Mesodermal cell (in vitro differentiated cells): Measurements from ENCODE around the gene DRD4.

ENCODE experiments used
- H3K27ac ChIP-seq: 2 replicates; pipeline ENCODE4 v1.7.0; 2013; ENCODE audit warnings: mild to moderate bottlenecking, low read depth, low read length, moderate library complexity; ENCODE audit not compliant: severe bottlenecking
- H3K36me3 ChIP-seq: 2 replicates; pipeline ENCODE4 v1.7.1; 2013; ENCODE audit warnings: mild to moderate bottlenecking, low read length, moderate library complexity; ENCODE audit not compliant: control insufficient read depth, insufficient read depth
- H3K4me1 ChIP-seq: one replicate; pipeline ENCODE4 v1.7.1; 2013; ENCODE audit warnings: mild to moderate bottlenecking, low read length; ENCODE audit not compliant: insufficient read depth, control insufficient read depth, poor library complexity, severe bottlenecking
- H3K4me3 ChIP-seq: 2 replicates; pipeline ENCODE4 v1.7.0; 2013; ENCODE audit warnings: low read length, control low read depth, mild to moderate bottlenecking; ENCODE audit not compliant: insufficient read depth, poor library complexity, severe bottlenecking; ENCODE audit errors: extremely low read depth
- H3K9me3 ChIP-seq: 2 replicates; pipeline ENCODE4 v1.7.1; 2013; ENCODE audit warnings: mild to moderate bottlenecking, low read length, moderate library complexity; ENCODE audit not compliant: control insufficient read depth
- WGBS, 2 experiments: methylation state at CpG; one replicate each; pipeline ENCODE4 v1.1.5; 2013; ENCODE audit warnings: missing lambda C conversion rate in 2 of 2; ENCODE audit not compliant: insufficient coverage in 2 of 2; 5-methylcytosine and 5-hydroxymethylcytosine counted together

Gene DRD4

DNA sequence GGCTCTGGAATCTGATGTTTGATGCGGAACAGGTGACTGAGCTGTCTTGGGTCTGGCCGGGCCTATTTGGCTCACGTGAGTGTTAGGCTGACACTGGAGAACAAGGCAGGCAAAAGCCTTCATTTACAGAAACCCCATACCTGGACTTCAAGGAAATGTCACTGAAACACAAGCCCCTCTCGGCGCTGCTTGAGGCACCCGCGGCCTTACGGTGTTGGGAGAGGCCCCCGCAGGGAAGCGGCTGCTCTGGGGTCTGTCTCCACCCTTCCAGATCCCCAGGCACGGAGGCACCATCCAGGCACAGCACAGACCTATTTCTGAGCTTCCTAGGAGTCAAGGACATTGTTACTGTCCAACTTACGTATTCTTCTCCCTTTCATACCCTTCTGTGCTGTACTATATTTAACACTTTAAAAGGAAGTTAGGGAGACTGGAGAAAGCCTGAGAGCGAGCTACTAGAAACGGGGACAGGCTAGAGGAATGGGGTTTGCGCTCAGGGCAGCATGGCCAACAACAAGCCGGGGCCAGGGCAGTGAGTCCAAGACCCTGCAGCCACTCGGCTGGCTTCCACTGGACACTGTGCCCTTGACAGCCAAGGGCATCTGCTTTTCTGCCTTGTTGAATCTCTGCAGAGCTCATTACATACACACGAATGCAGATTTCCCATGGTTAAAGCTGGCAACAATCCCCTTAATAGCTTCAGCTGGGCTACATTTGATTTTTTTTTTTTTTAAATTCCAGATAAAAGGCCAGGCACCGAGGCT lies 23.8 kb downstream of the DRD4 start:
- Histone ChIP-seq H3K4me1 (no peaks in the 10 kb centered on the region), H3K9me3 (no peaks in the 10 kb centered on the region), H3K4me3 (no peak overlapping the region), H3K36me3 (peaks cover 80% of the 10 kb centered on the region), H3K27ac (no peak overlapping the region)
- 93 to 94% methylated on average over 16 to 18 of the region's 19 CpGs for WGBS, 2 experiments

DNA sequence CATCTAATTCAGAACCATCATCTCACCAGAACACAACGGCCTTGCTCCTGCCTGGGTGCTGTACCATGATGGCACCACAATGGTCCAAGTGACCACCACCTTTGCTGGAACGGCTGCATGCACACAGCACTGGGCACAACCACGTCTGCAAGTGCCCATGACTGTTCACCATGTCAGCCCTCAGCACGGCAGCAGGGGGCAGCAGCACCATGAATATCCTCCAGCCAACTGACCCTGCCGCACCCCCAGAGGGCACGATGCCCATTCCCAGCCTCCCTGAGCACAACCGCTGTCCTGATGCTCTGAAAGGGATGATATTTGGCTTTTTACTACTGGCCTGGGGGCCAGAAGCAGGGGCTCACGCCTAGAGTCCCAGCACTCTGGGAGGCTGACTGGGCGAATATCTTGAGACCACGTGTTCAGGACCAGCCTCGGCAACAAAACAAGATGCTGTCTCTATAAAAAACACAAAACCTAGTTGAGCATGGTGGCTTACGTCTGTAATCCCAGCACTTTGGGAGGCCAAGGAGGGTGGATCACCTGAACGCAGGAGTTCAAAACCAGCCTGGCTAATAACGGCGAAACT lies 25.7 kb downstream of the DRD4 start:
- 76 to 87% methylated on average over 14 of the region's 15 CpGs for WGBS, 2 experiments
- H3K4me3 ChIP-seq = no peak overlapping the region
- no peak overlapping the region for H3K27ac ChIP-seq
- peaks cover 75% of the 10 kb centered on the region for H3K36me3 ChIP-seq
- no peaks in the 10 kb centered on the region for H3K9me3 ChIP-seq
- no peaks in the 10 kb centered on the region for H3K4me1 ChIP-seq

DNA sequence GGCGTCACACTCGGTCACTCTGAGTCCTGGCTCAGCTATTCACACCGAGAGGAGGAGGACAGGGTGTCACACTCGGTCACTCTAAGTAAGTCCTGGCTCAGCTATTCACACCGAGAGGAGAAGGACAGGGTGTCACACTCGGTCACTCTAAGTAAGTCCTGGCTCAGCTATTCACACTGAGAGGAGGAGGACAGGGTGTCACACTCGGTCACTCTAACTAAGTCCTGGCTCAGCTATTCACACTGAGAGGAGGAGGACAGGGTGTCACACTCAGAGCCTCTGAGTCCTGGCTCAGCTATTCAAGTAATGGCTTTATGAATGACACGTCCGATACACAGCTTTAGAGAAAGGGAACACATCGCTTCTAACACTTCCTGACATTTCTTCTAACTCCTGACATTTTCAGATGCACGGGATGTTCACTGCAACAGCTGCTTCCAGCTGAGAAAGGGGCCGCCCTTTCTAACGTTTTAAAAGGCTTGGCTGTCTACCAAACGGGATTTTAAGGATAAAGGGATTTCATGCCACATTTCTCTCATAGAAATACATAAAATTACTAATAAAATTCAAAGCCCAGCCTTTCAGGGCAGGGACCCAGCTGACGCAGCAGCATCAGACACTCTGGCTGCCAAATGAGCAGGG lies 28.1 kb downstream of the DRD4 start:
- no peak overlapping the region for H3K4me3 ChIP-seq
- 96 to 97% methylated on average over 7 to 8 of the region's 15 CpGs for WGBS, 2 experiments
- no peaks in the 10 kb centered on the region for H3K4me1 ChIP-seq
- peaks cover 72% of the 10 kb centered on the region for H3K36me3 ChIP-seq
- H3K27ac ChIP-seq = no peak overlapping the region
- H3K9me3 ChIP-seq = no peaks in the 10 kb centered on the region

DNA sequence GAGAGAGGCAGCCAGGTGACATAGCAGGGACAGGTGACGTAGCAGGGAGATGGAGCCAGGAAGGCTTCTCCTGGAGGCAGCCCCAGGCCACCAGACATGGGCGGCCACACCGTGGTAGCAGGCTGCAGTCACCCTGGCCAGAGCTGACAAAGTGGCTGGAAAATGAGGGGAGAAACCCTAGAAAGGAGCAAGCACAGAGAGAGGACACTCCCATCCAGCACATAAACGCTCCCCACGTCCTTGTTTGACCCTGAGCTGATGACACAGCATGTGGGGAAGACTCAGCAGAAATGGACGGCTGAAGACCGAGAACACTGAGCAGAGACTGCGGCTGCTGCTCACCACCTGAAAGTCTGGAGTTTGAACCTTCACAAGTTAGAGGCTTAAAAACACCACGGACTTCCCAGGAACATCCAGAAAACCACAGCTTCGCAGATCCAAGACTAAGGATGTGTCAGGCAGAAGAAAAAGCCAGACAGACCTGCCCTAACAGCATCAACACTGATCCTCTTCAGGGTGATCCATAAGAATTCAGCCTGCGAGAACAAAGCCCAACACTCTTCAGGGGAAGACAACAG lies 28.7 kb downstream of the DRD4 start:
- Histone ChIP-seq H3K27ac (no peak overlapping the region), H3K4me3 (no peak overlapping the region), H3K9me3 (no peaks in the 10 kb centered on the region), H3K4me1 (no peaks in the 10 kb centered on the region), H3K36me3 (peaks cover 69% of the 10 kb centered on the region)
- 95 to 96% methylated on average over 9 to 10 of the region's 11 CpGs for WGBS, 2 experiments

DNA sequence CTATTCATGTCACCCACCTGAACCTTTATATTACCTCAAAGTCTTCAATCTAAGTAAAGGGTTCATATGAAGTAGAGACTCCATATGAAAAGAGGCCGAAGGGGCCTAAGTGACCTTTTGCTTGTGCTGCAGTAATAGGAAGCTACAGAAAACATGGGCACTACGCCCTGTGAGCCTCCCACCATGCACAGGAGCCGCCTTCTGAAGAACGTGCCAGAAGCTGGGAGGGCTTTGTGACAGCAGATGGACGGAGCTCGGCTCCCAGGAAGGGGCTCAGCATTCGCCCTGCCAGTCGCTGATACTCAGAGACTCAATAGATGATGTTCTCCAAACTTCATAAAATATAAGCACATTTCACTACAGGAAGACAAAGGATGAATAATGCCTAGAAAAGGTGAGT lies 36.8 kb downstream of the DRD4 start:
- H3K4me1 ChIP-seq = no peaks in the 10 kb centered on the region
- H3K9me3 ChIP-seq = no peaks in the 10 kb centered on the region
- H3K36me3 ChIP-seq = peaks cover 76% of the 10 kb centered on the region
- H3K4me3 ChIP-seq = no peak overlapping the region
- WGBS, 2 experiments = 85% methylated on average over 6 to 8 of the region's 8 CpGs
- no peak overlapping the region for H3K27ac ChIP-seq

DNA sequence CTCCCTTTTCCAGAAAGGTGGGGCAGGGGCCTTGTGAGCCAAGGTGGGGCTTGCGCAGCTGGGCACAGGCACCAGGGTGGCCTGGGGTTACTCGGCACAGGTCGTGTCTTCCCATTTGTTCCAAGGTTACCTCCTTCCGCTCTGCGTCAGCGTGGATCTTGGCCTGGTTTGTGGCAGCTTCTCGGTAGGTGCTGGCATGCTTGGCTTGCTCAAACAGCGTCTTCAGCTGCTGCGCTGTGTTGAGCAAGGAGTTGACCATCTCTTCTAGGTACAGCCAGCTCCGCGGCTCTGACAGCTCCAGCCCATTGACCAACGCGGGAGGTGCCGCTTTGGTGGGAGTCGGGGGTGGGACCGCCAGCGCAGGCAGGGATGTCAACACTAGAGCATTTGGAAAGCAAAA lies 37.3 kb downstream of the DRD4 start:
- WGBS, 2 experiments = 90 to 96% methylated on average over 16 to 17 of the region's 17 CpGs

DNA sequence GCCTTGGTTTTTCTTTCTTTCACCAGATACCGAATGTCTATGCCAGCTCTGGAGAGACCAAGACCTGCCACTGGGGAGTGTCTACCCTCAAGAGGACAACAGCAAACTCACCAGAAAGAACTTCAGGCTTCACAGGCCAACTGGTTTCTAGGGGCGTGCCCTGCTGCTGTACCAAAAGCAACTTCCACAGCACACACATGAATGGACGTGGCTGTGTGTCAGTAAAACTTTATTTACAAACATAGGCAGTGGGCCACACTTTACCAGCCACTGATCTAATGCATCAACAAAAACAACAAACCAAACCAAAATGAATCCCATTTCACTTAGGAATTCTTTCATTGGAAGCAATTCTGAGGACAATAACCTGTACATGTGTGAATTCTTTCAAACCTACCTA lies 41.2 kb downstream of the DRD4 start:
- Histone ChIP-seq H3K36me3 (peaks cover 85% of the 10 kb centered on the region), H3K4me1 (no peaks in the 10 kb centered on the region), H3K4me3 (no peak overlapping the region), H3K9me3 (no peaks in the 10 kb centered on the region), H3K27ac (no peak overlapping the region)
- WGBS, 2 experiments = 90 to 94% methylated on average over 2 to 3 of the region's 3 CpGs

More for the DNA sequence above, 37.3 kb downstream of the DRD4 start:
- H3K4me1 ChIP-seq = no peaks in the 10 kb centered on the region
- H3K4me3 ChIP-seq = no peak overlapping the region
- no peak overlapping the region for H3K27ac ChIP-seq
- peaks cover 78% of the 10 kb centered on the region for H3K36me3 ChIP-seq
- no peaks in the 10 kb centered on the region for H3K9me3 ChIP-seq

DNA sequence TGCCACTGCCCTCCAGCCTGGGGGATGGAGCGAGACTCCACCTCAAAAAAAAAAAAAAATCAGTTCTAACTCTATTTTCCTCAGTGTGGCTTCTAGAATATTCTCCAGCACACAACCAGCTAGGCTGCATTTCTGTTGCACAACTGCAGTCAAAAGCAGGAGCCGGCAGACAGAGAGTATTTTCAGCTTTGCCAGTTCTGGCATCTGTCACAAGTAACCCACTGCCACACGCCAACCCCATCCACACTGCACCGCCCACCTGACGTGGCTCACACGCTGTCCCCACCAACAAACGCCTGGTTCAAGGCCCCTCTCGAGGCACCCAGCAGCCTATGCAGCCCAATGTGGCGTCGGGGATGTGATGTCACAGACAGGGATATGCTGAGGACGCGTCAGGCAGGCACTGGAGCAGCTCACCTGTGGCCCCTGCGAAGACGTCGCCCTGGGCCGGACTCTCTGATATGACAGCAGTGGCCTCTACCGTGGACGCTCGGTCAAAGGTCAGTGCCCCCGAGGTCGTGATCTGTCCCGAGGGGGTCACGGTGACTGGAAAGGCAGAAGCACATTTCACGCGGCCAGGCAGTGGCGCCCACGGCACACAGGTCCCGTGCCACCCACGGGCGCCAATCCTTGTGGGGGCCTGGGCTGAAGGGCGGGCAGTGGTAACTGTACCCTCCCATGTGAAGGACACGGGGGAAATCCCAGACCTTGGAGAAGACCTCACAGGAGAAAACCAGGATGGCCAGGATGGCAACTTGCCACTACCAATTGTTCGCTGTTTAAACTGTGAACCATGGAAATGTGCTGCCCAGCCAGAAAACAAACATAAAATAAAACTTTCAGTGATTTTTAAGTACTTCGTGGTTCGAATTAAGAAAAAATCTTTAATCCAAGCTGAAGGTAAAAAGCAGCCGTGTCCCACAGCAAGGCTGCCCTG lies 42.5 kb downstream of the DRD4 start:
- Histone ChIP-seq H3K4me1 (no peaks in the 10 kb centered on the region), H3K9me3 (no peaks in the 10 kb centered on the region), H3K27ac (no peak overlapping the region), H3K4me3 (no peak overlapping the region), H3K36me3 (peaks cover 85% of the 10 kb centered on the region)
- 96 to 97% methylated on average over 35 to 36 of the region's 36 CpGs for WGBS, 2 experiments

DNA sequence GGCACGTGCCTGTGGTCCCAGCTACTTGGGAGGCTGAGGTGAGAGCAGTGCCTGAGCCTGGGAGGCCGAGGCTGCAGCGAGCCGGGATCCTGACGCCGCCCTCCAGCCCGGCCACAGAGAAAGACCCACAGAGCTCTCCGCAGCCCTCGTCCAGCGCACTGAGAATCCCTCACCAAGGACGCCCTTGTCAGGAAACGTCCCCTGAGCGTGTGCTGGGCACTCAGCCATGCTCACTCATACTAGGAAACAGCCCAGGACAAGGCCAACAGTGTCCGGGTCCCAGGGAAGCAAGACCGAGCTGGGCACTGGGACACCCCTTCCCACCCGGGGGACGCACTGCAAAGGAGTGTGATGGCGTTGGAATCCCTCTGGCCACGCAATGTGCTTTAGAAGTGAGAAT lies 43.4 kb downstream of the DRD4 start:
- WGBS, 2 experiments = 93 to 94% methylated on average over 16 to 19 of the region's 19 CpGs
- no peaks in the 10 kb centered on the region for H3K9me3 ChIP-seq
- H3K27ac ChIP-seq = no peak overlapping the region
- peaks cover 88% of the 10 kb centered on the region for H3K36me3 ChIP-seq
- no peaks in the 10 kb centered on the region for H3K4me1 ChIP-seq
- H3K4me3 ChIP-seq = no peak overlapping the region

DNA sequence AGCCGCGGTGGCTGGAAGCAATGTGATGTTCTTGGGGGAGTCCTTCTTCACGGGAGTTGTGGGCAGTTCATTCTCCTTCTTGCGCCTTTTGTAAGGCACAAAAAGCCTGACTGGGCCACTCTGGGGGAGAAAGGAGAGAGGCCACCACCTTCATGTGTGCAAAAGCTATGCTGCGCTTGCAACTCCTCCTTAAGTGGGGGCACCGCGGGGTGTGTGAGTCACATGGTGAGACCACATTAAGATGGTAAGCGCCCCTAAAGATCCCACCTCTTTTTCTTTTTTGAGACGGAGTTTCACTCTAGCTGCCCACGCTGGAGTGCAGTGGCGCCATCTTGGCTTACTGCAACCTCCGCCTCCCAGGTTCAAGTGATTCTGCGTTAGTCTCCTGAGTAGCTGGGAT lies 43.9 kb downstream of the DRD4 start:
- Histone ChIP-seq H3K9me3 (no peaks in the 10 kb centered on the region), H3K4me3 (no peak overlapping the region), H3K4me1 (no peaks in the 10 kb centered on the region), H3K36me3 (peaks cover 90% of the 10 kb centered on the region), H3K27ac (no peak overlapping the region)
- WGBS, 2 experiments = 93 to 95% methylated on average over 12 to 13 of the region's 13 CpGs
